Testis (tissue), 2 donors: ENCODE data around the gene PTPRQ.

Source experiments
- POLR2A ChIP-seq: fragments of 450-650 bp; IDR thresholded peaks from one replicate; pipeline ENCODE4 v1.6.1; 2017; ENCODE audit warnings: antibody characterized with exemption, mild to moderate bottlenecking, moderate library complexity
- TF ChIP-seq, protein P1 (sequence below), 3 experiments: fragments of 450-650 bp in 2 of 3; fragments of 200-600 bp in 1 of 3; sonication (generic) in 1 of 3; IDR thresholded peaks; one replicate each; pipeline ENCODE4 v1.5.1; 2016 to 2019; ENCODE audit warnings: antibody characterized with exemption in 3 of 3, mild to moderate bottlenecking in 2 of 3, moderate library complexity in 1 of 3

DNA sequence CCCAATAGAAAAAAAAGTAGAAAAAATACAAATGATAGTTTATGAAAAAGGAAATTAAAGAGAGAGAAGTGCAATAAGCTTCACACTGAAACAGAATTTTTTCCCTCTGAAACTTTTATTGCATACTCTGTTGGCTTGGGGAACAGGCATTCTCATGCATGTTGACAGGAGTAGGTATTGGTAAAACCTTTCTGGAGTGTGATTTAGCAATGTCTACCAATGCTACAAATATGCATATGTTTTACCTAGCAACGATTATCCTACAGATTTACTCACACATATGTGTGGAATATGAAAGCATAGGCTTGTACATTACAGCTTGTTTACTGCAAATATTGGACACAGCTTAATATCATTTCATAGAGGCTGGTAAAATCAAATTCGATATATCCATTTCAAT is 137.7 kb downstream of the PTPRQ start:
- TF ChIP-seq, protein P1, sequence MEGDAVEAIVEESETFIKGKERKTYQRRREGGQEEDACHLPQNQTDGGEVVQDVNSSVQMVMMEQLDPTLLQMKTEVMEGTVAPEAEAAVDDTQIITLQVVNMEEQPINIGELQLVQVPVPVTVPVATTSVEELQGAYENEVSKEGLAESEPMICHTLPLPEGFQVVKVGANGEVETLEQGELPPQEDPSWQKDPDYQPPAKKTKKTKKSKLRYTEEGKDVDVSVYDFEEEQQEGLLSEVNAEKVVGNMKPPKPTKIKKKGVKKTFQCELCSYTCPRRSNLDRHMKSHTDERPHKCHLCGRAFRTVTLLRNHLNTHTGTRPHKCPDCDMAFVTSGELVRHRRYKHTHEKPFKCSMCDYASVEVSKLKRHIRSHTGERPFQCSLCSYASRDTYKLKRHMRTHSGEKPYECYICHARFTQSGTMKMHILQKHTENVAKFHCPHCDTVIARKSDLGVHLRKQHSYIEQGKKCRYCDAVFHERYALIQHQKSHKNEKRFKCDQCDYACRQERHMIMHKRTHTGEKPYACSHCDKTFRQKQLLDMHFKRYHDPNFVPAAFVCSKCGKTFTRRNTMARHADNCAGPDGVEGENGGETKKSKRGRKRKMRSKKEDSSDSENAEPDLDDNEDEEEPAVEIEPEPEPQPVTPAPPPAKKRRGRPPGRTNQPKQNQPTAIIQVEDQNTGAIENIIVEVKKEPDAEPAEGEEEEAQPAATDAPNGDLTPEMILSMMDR (IDR thresholded peaks at IDR 0.05) = no peak
- no peak for TF ChIP-seq POLR2A
